ENCODE data around the gene CYP1A2. TPM values are rescaled to one million over a fixed set of nuclear protein-coding genes. Genes with fewer than 3 reads are reported as not detected.

Gene CYP1A2
- total and polyA plus RNA-seq, 2 experiments from 2014 or later, result not detected

DNA sequence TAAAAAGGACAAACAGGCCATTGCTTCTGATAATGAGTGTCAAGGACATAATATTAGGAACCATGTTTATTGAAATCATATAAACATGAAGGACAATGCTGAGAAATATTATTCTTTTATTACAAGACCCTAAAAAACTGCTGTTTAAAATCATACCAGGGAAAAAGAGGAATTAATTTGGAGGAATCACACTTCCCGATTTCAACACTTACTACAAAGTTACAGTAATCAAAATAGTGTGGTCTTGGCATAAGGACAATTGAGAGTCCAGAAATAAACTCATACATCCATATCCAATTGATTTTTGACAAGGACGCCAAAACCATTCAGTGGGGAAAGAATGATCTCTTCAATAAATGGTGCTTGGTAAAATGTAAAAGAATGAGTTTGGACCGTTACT is 36.3 kb upstream of the CYP1A2 start:
- TF ChIP-seq EZH2 (IDR thresholded peaks at IDR 0.05; ENCODE audit: insufficient read depth, poor library complexity, severe bottlenecking) (no peak), EZH2phosphoT487 (IDR thresholded peaks at IDR 0.05; ENCODE audit: insufficient read depth, low read depth) (no peak)
- Histone ChIP-seq H3F3A (ENCODE audit: insufficient read depth) (no peaks in the 10 kb centered on the region), H3K36me3 (ENCODE audit: low read depth) (no peaks in the 10 kb centered on the region), H3K27me3 (replicated peaks; ENCODE audit: insufficient read depth) (peaks cover 9% of the 10 kb centered on the region; the same call in 1 of the 2 replicates), H3K4me1 (ENCODE audit: insufficient read depth) (no peaks in the 10 kb centered on the region), H3K4me2 (ENCODE audit: unreplicated experiment) (no peak overlapping the region), H3K9me3 (ENCODE audit: low read depth) (no peaks in the 10 kb centered on the region), H3K79me2 (ENCODE audit: insufficient read depth) (no peaks in the 10 kb centered on the region), H3K9ac (no peak overlapping the region), H3K9me2 (ENCODE audit: insufficient read depth) (no peaks in the 10 kb centered on the region), H4K20me1 (ENCODE audit: insufficient read depth) (no peaks in the 10 kb centered on the region), H2AFZ (no peak overlapping the region), H3K4me3 (no peak overlapping the region), H3K27ac (no peak overlapping the region)
- in situ Hi-C loops (cut with MboI), result no loop called here
- DNase-seq, result no peak
- 23 to 26% methylated on average over 3 of the region's 3 CpGs for WGBS, 2 experiments (ENCODE audit: low coverage in 1 of 2, low lambda C conversion rate in 2 of 2, missing lambda C conversion rate in 2 of 2)

DNA sequence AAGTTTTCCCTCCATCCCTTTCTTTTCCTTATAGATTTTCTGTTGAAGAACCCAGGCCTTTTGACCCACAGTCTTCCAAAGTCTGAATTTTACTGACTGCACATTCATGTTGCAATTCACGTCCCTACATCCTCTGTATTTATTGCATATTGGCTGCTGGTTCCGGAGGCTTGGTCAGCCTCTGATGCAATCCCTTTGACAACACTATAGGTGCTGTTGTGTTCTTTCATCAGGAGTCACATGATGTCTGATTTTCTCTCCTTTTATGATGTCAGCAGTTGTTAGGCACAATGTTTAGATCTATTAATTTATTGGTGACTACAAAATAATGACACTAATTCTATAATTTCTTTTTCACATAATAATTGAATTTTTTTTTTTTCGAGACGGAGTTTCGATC is 32.0 kb upstream of the CYP1A2 start:
- no peaks in the 10 kb centered on the region for H3K9me3 ChIP-seq (ENCODE audit: low read depth)

DNA sequence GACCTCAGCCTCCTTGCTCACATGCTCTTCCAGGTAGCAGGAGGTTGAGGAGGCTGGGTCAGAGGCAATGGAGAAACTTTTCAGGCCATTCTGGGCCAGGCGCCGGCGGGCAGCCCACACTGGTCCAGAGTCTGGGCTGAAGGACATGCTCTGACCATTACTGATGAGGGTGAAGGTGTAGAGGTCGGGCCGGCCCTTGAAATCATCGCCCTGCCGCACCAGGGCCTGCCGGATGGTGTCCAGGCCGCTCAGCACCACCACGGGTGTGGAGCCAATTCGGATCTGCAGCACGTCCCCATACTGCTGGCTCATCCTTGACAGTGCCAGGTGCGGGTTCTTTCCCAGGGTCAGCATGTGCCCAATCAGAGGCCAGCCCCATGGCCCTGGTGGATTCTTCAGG is 26.1 kb upstream of the CYP1A2 start:
- Histone ChIP-seq H3K36me3 (ENCODE audit: low read depth) (no peaks in the 10 kb centered on the region), H3K27ac (no peak overlapping the region), H3K9me2 (ENCODE audit: insufficient read depth) (no peaks in the 10 kb centered on the region), H3K27me3 (replicated peaks; ENCODE audit: insufficient read depth) (peaks cover 47% of the 10 kb centered on the region), H3K4me3 (no peak overlapping the region), H3K79me2 (ENCODE audit: insufficient read depth) (no peaks in the 10 kb centered on the region), H3K9me3 (ENCODE audit: low read depth) (no peaks in the 10 kb centered on the region), H3K4me1 (ENCODE audit: insufficient read depth) (no peaks in the 10 kb centered on the region), H3K4me2 (ENCODE audit: unreplicated experiment) (no peak overlapping the region), H4K20me1 (ENCODE audit: insufficient read depth) (no peaks in the 10 kb centered on the region), H3K9ac (no peak overlapping the region), H3F3A (ENCODE audit: insufficient read depth) (no peaks in the 10 kb centered on the region), H2AFZ (no peak overlapping the region)
- DNase-seq, result no peak
- in situ Hi-C loops (cut with MboI), result no loop called here
- 55 to 59% methylated on average over 6 to 13 of the region's 13 CpGs for WGBS, 2 experiments (ENCODE audit: low coverage in 1 of 2, low lambda C conversion rate in 2 of 2, missing lambda C conversion rate in 2 of 2)
- TF ChIP-seq EZH2 (IDR thresholded peaks at IDR 0.05; ENCODE audit: insufficient read depth, poor library complexity, severe bottlenecking), result no peak
- no peak for TF ChIP-seq EZH2phosphoT487 (IDR thresholded peaks at IDR 0.05; ENCODE audit: insufficient read depth, low read depth)

More for the DNA sequence above, 32.0 kb upstream of the CYP1A2 start:
- H2AFZ ChIP-seq, result no peak overlapping the region
- H3K27me3 ChIP-seq (replicated peaks; ENCODE audit: insufficient read depth), result 0 out of 2 replicates have a peak, but pooled peaks cover 3% of the 10 kb centered on the region
- no peaks in the 10 kb centered on the region for H3K79me2 ChIP-seq (ENCODE audit: insufficient read depth)
- no peak for TF ChIP-seq EZH2phosphoT487 (IDR thresholded peaks at IDR 0.05; ENCODE audit: insufficient read depth, low read depth)
- TF ChIP-seq EZH2 (IDR thresholded peaks at IDR 0.05; ENCODE audit: insufficient read depth, poor library complexity, severe bottlenecking), result no peak
- DNase-seq, result no peak
- H3K4me2 ChIP-seq (ENCODE audit: unreplicated experiment), result no peak overlapping the region
- no peaks in the 10 kb centered on the region for H4K20me1 ChIP-seq (ENCODE audit: insufficient read depth)
- H3F3A ChIP-seq (ENCODE audit: insufficient read depth), result no peaks in the 10 kb centered on the region
- H3K9me2 ChIP-seq (ENCODE audit: insufficient read depth), result no peaks in the 10 kb centered on the region
- no peak overlapping the region for H3K9ac ChIP-seq
- H3K36me3 ChIP-seq (ENCODE audit: low read depth), result no peaks in the 10 kb centered on the region
- no peaks in the 10 kb centered on the region for H3K4me1 ChIP-seq (ENCODE audit: insufficient read depth)
- no peak overlapping the region for H3K4me3 ChIP-seq
- in situ Hi-C loops (cut with MboI), result no loop called here
- H3K27ac ChIP-seq, result no peak overlapping the region
- WGBS, 2 experiments (ENCODE audit: low coverage in 1 of 2, low lambda C conversion rate in 2 of 2, missing lambda C conversion rate in 2 of 2), result 77 to 81% methylated on average over 5 of the region's 5 CpGs

DNA sequence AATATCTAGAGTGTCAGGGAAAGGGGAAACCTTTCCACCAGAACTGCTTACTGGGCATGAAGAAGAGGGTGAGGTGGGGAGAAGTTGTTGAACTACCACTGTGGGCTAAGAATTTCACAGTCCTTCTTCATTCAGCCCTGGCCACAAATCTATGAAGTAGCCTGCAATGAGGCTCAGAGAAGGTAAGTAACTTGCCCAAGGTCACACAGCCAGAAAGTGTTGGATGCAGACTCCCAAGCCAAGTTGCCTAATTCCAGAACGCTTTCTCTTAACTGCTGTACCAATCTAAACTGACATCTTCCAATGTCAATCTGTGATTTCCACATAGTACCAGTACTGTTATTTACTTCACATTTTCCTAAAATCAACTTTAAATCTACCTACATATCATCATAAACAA is 25.5 kb upstream of the CYP1A2 start:
- in situ Hi-C loops (cut with MboI), result no loop called here
- H3F3A ChIP-seq (ENCODE audit: insufficient read depth), result no peaks in the 10 kb centered on the region
- no peak overlapping the region for H3K27ac ChIP-seq
- no peaks in the 10 kb centered on the region for H3K36me3 ChIP-seq (ENCODE audit: low read depth)
- no peak overlapping the region for H2AFZ ChIP-seq
- H3K9me2 ChIP-seq (ENCODE audit: insufficient read depth), result no peaks in the 10 kb centered on the region
- no peak for DNase-seq
- H4K20me1 ChIP-seq (ENCODE audit: insufficient read depth), result no peaks in the 10 kb centered on the region
- WGBS, 2 experiments (ENCODE audit: low coverage in 1 of 2, low lambda C conversion rate in 2 of 2, missing lambda C conversion rate in 2 of 2), result 79 to 84% methylated on average over 1 of the region's 1 CpG
- no peak overlapping the region for H3K4me3 ChIP-seq
- H3K4me1 ChIP-seq (ENCODE audit: insufficient read depth), result no peaks in the 10 kb centered on the region
- no peaks in the 10 kb centered on the region for H3K79me2 ChIP-seq (ENCODE audit: insufficient read depth)
- H3K9ac ChIP-seq, result no peak overlapping the region
- no peak overlapping the region for H3K4me2 ChIP-seq (ENCODE audit: unreplicated experiment)
- TF ChIP-seq EZH2phosphoT487 (IDR thresholded peaks at IDR 0.05; ENCODE audit: insufficient read depth, low read depth) (no peak), EZH2 (IDR thresholded peaks at IDR 0.05; ENCODE audit: insufficient read depth, poor library complexity, severe bottlenecking) (no peak)
- H3K9me3 ChIP-seq (ENCODE audit: low read depth), result no peaks in the 10 kb centered on the region
- H3K27me3 ChIP-seq (replicated peaks; ENCODE audit: insufficient read depth), result peaks cover 52% of the 10 kb centered on the region

Data from GM23248 (cell line).